Activated T-cell treated with anti-CD3 and anti-CD28 coated beads for 48 hours (primary cell): Measurements from ENCODE around the gene SERPINB10.

Source experiments
- DNase-seq: peaks from one replicate; pipeline ENCODE4 v3.0.0-alpha.2; 2020; ENCODE audit warnings: low read depth

The SERPINB10 gene

GRCh38 chr18:63982361-63982760, 74.6 kb downstream of the SERPINB10 start:
- no peak for DNase-seq
